Superior temporal gyrus (tissue), 1 donor: ENCODE data around the gene SFXN5.

Source experiments
- DNase-seq: peaks from one replicate; pipeline ENCODE4 v3.0.0-alpha.2; 2016; ENCODE audit errors: extremely low spot score

SFXN5 gene

GRCh38 chr2:72994282-72994990 lies 77.1 kb downstream of the SFXN5 start:
- no peak for DNase-seq

GRCh38 chr2:72993933-72994280 lies 77.6 kb downstream of the SFXN5 start:
- DNase-seq = no peak

GRCh38 chr2:72993147-72993932 lies 78.2 kb downstream of the SFXN5 start:
- DNase-seq = peak; percentile 80

GRCh38 chr2:72992734-72993102 lies 78.8 kb downstream of the SFXN5 start:
- DNase-seq = no peak

GRCh38 chr2:72991980-72992733 lies 79.4 kb downstream of the SFXN5 start:
- DNase-seq = no peak

- no peak for DNase-seq
Observed at GRCh38 chr2:72991439-72991725, 80.1 kb downstream of the SFXN5 start.

- DNase-seq = no peak
Observed at GRCh38 chr2:72990695-72991438, 80.6 kb downstream of the SFXN5 start.

GRCh38 chr2:72989770-72990556 lies 81.5 kb downstream of the SFXN5 start:
- no peak for DNase-seq

GRCh38 chr2:72988726-72989273 lies 82.7 kb downstream of the SFXN5 start:
- DNase-seq = no peak

GRCh38 chr2:72988041-72988440 lies 83.5 kb downstream of the SFXN5 start:
- no peak for DNase-seq

GRCh38 chr2:72985891-72986683 lies 85.4 kb downstream of the SFXN5 start:
- no peak for DNase-seq

- DNase-seq = no peak
Observed at GRCh38 chr2:72985136-72985535, 86.4 kb downstream of the SFXN5 start.

- DNase-seq = no peak
Observed at GRCh38 chr2:72984172-72984671, 87.3 kb downstream of the SFXN5 start.

GRCh38 chr2:72983500-72984161 lies 87.9 kb downstream of the SFXN5 start:
- DNase-seq = no peak

GRCh38 chr2:72982781-72983499 lies 88.6 kb downstream of the SFXN5 start:
- DNase-seq = no peak

- DNase-seq = no peak
Observed at GRCh38 chr2:72982219-72982618, 89.3 kb downstream of the SFXN5 start.

- DNase-seq = no peak
Observed at GRCh38 chr2:72981536-72981935, 90.0 kb downstream of the SFXN5 start.

- DNase-seq = no peak
Observed at GRCh38 chr2:72980535-72981217, 90.8 kb downstream of the SFXN5 start.
